Neuronal stem cell (in vitro differentiated cells): ENCODE data around the gene RNF38.

Source experiments
- DNase-seq: peaks from one replicate; pipeline ENCODE4 v3.0.0-alpha.2; 2013; ENCODE audit warnings: low spot score
- H2AFZ ChIP-seq: one replicate; pipeline ENCODE4 v1.6.1; 2013; ENCODE audit warnings: mild to moderate bottlenecking, low read length, inconsistent platforms
- H2AK5ac ChIP-seq: 2 replicates; pipeline ENCODE4 v1.6.1; 2013; ENCODE audit warnings: low read depth, mild to moderate bottlenecking, inconsistent platforms, low read length, moderate library complexity, mixed read lengths
- H2BK120ac ChIP-seq: 2 replicates; pipeline ENCODE4 v1.6.1; 2013; ENCODE audit warnings: low read depth, mild to moderate bottlenecking, inconsistent platforms, low read length, moderate library complexity, mixed read lengths
- H2BK12ac ChIP-seq: one replicate; pipeline ENCODE4 v1.6.1; 2013; ENCODE audit warnings: low read length, inconsistent platforms
- H2BK15ac ChIP-seq: 2 replicates; pipeline ENCODE4 v1.6.1; 2013; ENCODE audit warnings: mild to moderate bottlenecking, low read length, inconsistent platforms, mixed read lengths
- H2BK5ac ChIP-seq: one replicate; pipeline ENCODE4 v1.6.1; 2013; ENCODE audit warnings: inconsistent platforms, mild to moderate bottlenecking, low read length, moderate library complexity
- H3K14ac ChIP-seq: one replicate; pipeline ENCODE4 v1.6.1; 2013; ENCODE audit warnings: low read length, inconsistent platforms
- H3K18ac ChIP-seq: 2 replicates; pipeline ENCODE4 v1.6.1; 2013; ENCODE audit warnings: low read length, inconsistent platforms
- H3K23ac ChIP-seq: 2 replicates; pipeline ENCODE4 v1.6.1; 2013; ENCODE audit warnings: low read depth, mild to moderate bottlenecking, mixed read lengths, low read length, inconsistent platforms; ENCODE audit not compliant: poor library complexity
- H3K27ac ChIP-seq: replicated peaks from 3 replicates; pipeline ENCODE4 v1.5.1; 2013; ENCODE audit warnings: low read length, inconsistent platforms
- H3K27me3 ChIP-seq, 3 experiments: 2 replicates each; pipeline ENCODE4 v1.6.1; 2013; ENCODE audit warnings: low read length in 3 of 3, mild to moderate bottlenecking in 2 of 3, inconsistent platforms in 1 of 3, low read depth in 1 of 3, mixed read lengths in 1 of 3, moderate library complexity in 1 of 3; ENCODE audit not compliant: control insufficient read depth in 3 of 3, insufficient read depth in 3 of 3
- H3K36me3 ChIP-seq, 2 donors: replicated peaks in 1 of 2; 2 replicates each; pipeline ENCODE4 v1.6.1; 2013; ENCODE audit warnings: low read length in 2 of 2; ENCODE audit not compliant: control insufficient read depth in 2 of 2, insufficient read depth in 2 of 2
- H3K4ac ChIP-seq: 2 replicates; pipeline ENCODE4 v1.6.1; 2013; ENCODE audit warnings: inconsistent platforms, mild to moderate bottlenecking, low read length, moderate library complexity
- H3K4me1 ChIP-seq, 2 donors: 1 replicate in 1 of 2; 2 replicates in 1 of 2; pipeline ENCODE4 v1.6.1; 2013; ENCODE audit warnings: low read length in 2 of 2, low read depth in 1 of 2; ENCODE audit not compliant: control insufficient read depth in 2 of 2, insufficient read depth in 1 of 2
- H3K4me2 ChIP-seq: one replicate; pipeline ENCODE4 v1.6.1; 2013; ENCODE audit warnings: mild to moderate bottlenecking, low read length, inconsistent platforms; ENCODE audit not compliant: insufficient read depth, poor library complexity, severe bottlenecking
- H3K4me3 ChIP-seq, 2 donors: 2 replicates each; pipeline ENCODE4 v1.5.1; 2013; ENCODE audit warnings: low read length in 2 of 2, mild to moderate bottlenecking in 2 of 2, inconsistent platforms in 1 of 2, moderate library complexity in 1 of 2
- H3K79me1 ChIP-seq: one replicate; pipeline ENCODE4 v1.6.1; 2013; ENCODE audit warnings: low read depth, mild to moderate bottlenecking, inconsistent platforms, low read length, moderate library complexity
- H3K9ac ChIP-seq: one replicate; pipeline ENCODE4 v1.6.1; 2013; ENCODE audit warnings: mild to moderate bottlenecking, low read depth, low read length, inconsistent platforms; ENCODE audit not compliant: poor library complexity
- H3K9me3 ChIP-seq, 2 donors: replicated peaks in 1 of 2; 2 replicates each; pipeline versions ENCODE3 to v1.6.1; 2013; ENCODE audit warnings: low read length in 2 of 2, mild to moderate bottlenecking in 2 of 2, inconsistent platforms in 1 of 2, low read depth in 1 of 2, mixed read lengths in 1 of 2, moderate library complexity in 1 of 2; ENCODE audit not compliant: control insufficient read depth in 2 of 2, insufficient read depth in 1 of 2
- H4K8ac ChIP-seq: one replicate; pipeline ENCODE4 v1.6.1; 2013; ENCODE audit warnings: low read depth, mild to moderate bottlenecking, inconsistent platforms, low read length, moderate library complexity
- H4K91ac ChIP-seq: one replicate; pipeline ENCODE4 v1.6.1; 2013; ENCODE audit warnings: low read length, low read depth, mild to moderate bottlenecking, inconsistent platforms; ENCODE audit not compliant: poor library complexity
- WGBS, 2 donors: extraction: QIAGEN DNeasy Blood & Tissue Kit; methylation state at CpG; one replicate each; pipeline ENCODE4 v1.1.7; 2013; ENCODE audit warnings: missing lambda C conversion rate in 2 of 2, mixed read lengths in 1 of 2; ENCODE audit not compliant: insufficient read length in 2 of 2, insufficient replicate concordance in 1 of 2; ENCODE audit errors: extremely low coverage in 2 of 2; 5-methylcytosine and 5-hydroxymethylcytosine counted together

RNF38 gene

DNA sequence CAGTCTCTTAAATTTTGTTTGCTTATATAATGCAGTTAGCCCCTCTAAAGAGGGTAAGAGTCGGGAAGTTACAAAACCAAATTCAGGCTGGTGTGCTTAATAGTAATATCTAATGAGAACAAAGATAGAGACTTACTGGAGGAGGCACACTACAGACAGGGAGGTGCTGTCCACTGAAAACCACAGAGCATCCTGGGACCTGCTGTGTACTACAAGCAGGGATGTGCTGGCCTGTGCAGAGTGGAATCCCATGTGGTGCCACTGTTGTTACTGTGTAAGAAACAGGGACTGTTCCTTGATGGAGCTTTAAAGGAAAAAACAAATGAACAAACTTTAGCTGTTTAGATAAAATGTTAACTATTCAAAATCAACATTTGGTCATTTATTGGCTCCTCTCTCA is 42.4 kb downstream of the RNF38 start:
- H3K36me3 ChIP-seq: peaks cover 9 to 95% of the 10 kb centered on the region in 2 donors
- H2BK120ac ChIP-seq: no peak overlapping the region
- H2BK15ac ChIP-seq: no peak overlapping the region
- H2AK5ac ChIP-seq: no peak overlapping the region
- no peak overlapping the region for H3K23ac ChIP-seq
- H3K4ac ChIP-seq: no peak overlapping the region
- no peak overlapping the region for H4K91ac ChIP-seq
- H3K4me3 ChIP-seq: no peak overlapping the region
- no peak overlapping the region for H2BK12ac ChIP-seq
- no peak overlapping the region for H3K18ac ChIP-seq
- DNase-seq: no peak
- H2AFZ ChIP-seq: no peak overlapping the region
- H3K4me2 ChIP-seq: no peak overlapping the region
- no peak overlapping the region for H3K9ac ChIP-seq
- no peaks in the 10 kb centered on the region for H3K27me3 ChIP-seq
- no peaks in the 10 kb centered on the region for H3K79me1 ChIP-seq
- H3K4me1 ChIP-seq: no peaks in the 10 kb centered on the region
- H3K14ac ChIP-seq: no peak overlapping the region
- WGBS, 2 donors: no CpG with 5 or more reads among the region's 1 CpG
- no peaks in the 10 kb centered on the region for H3K9me3 ChIP-seq
- H2BK5ac ChIP-seq: no peak overlapping the region
- no peak overlapping the region for H3K27ac ChIP-seq
- H4K8ac ChIP-seq: no peak overlapping the region

GRCh38 chr9:36346569-36346968 is 53.5 kb downstream of the RNF38 start:
- Histone ChIP-seq H2BK5ac (no peak overlapping the region), H2AK5ac (no peak overlapping the region), H2BK15ac (no peak overlapping the region), H3K9ac (no peak overlapping the region), H3K4me2 (no peak overlapping the region), H3K4ac (no peak overlapping the region), H2BK12ac (no peak overlapping the region), H3K4me1 (no peaks in the 10 kb centered on the region), H3K27me3 (no peaks in the 10 kb centered on the region), H3K36me3 (peaks cover 28 to 99% of the 10 kb centered on the region in 2 donors), H2AFZ (no peak overlapping the region), H3K27ac (no peak overlapping the region), H3K79me1 (peaks cover 2% of the 10 kb centered on the region), H3K4me3 (no peak overlapping the region), H4K8ac (no peak overlapping the region), H3K9me3 (peaks cover 0 to 12% of the 10 kb centered on the region in 2 donors), H3K23ac (no peak overlapping the region), H3K18ac (no peak overlapping the region), H4K91ac (no peak overlapping the region), H2BK120ac (no peak overlapping the region), H3K14ac (no peak overlapping the region)
- no peak for DNase-seq
- no CpG with 5 or more reads among the region's 3 CpGs for WGBS, 2 donors

DNA sequence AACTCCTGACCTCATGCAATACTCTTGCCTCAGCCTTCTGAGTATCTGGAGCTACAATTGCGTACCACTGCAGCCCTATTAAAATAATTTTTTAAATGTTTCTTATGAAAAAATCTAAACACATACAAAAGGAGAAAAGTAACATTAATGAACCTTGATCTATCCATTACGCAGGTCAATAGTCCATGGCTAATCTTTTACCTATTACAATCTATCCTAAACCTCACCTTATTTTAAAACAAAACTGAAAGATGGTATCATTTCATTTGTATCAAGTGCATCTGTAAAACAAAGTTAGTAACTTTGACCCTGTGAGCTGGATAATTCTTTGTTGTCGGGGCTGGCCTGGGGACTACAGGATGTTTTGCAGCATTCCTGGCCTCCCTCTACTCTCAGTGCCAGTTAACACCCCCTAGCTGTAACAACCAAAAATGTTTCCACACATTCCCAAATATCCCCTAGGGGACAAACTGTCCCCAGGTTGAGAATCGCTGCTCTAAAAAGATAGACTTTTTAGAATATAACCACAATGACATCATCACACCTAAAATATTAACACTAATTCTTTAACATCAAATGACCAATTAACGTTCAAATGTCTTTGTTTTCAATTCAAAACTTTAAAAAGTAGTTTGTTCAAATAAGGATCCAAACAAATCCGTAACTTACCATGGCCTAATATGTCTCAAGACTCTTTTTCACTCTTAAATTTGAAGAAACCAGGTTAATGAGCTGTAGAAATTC is 54.8 kb downstream of the RNF38 start:
- no peaks in the 10 kb centered on the region for H3K27me3 ChIP-seq
- no peak overlapping the region for H2BK5ac ChIP-seq
- H3K4me2 ChIP-seq: no peak overlapping the region
- H4K8ac ChIP-seq: no peak overlapping the region
- no peak overlapping the region for H2BK12ac ChIP-seq
- no peak overlapping the region for H3K18ac ChIP-seq
- no peak overlapping the region for H3K9ac ChIP-seq
- H3K36me3 ChIP-seq: peaks cover 29 to 99% of the 10 kb centered on the region in 2 donors
- H3K27ac ChIP-seq: no peak overlapping the region
- WGBS, 2 donors: 100% methylated on average over 1 of the region's 6 CpGs; no CpG with 5 or more reads in 1 of the 2 donors
- no peak overlapping the region for H2BK120ac ChIP-seq
- peaks cover 2% of the 10 kb centered on the region for H3K79me1 ChIP-seq
- no peak for DNase-seq
- H4K91ac ChIP-seq: no peak overlapping the region
- H2AK5ac ChIP-seq: no peak overlapping the region
- peaks cover 0 to 12% of the 10 kb centered on the region in 2 donors for H3K9me3 ChIP-seq
- no peak overlapping the region for H2AFZ ChIP-seq
- no peak overlapping the region for H3K14ac ChIP-seq
- no peak overlapping the region for H3K4ac ChIP-seq
- no peak overlapping the region for H3K23ac ChIP-seq
- H2BK15ac ChIP-seq: no peak overlapping the region
- no peak overlapping the region for H3K4me3 ChIP-seq
- no peaks in the 10 kb centered on the region for H3K4me1 ChIP-seq

DNA sequence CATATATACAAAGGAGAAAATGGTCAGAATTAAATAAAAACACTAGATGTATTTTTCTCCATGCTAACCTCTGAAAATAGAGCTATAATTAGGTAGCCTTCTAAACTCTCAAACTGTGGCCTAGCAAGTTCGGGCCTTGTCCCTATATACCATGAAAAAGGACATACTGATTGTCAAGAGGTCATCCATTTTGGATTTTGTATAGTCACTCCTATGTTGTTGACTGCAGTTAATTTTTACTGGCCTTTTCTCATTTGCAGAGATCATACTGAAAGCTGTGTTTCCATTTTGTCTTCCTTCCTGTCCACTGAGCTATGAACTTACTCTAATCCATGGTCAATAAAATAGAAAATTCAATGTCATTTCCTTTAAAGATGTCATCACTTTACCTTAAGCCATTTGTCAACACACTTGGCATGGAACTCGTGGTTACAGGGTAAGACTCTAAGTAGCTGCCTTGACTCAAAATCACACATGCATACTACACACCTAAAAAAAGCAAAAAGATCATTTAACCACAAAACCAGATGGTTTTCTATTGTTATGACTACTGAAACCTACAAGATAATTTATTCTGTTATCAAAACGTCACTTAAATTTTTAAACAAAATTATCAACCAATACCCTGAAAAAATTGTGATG is 58.0 kb downstream of the RNF38 start:
- no peak overlapping the region for H3K9ac ChIP-seq
- H3K14ac ChIP-seq: no peak overlapping the region
- H3K4me1 ChIP-seq: no peaks in the 10 kb centered on the region
- no peak overlapping the region for H3K23ac ChIP-seq
- H2AK5ac ChIP-seq: no peak overlapping the region
- no peak overlapping the region for H2BK120ac ChIP-seq
- no peak overlapping the region for H4K91ac ChIP-seq
- H2AFZ ChIP-seq: no peak overlapping the region
- H3K18ac ChIP-seq: no peak overlapping the region
- no peak overlapping the region for H4K8ac ChIP-seq
- H3K36me3 ChIP-seq: peaks cover 28 to 99% of the 10 kb centered on the region in 2 donors
- H3K9me3 ChIP-seq: peaks cover 0 to 12% of the 10 kb centered on the region in 2 donors
- no peak overlapping the region for H3K4me3 ChIP-seq
- 100% methylated on average over 1 of the region's 3 CpGs; no CpG with 5 or more reads in 1 of the 2 donors for WGBS, 2 donors
- no peak overlapping the region for H3K27ac ChIP-seq
- peaks cover 2% of the 10 kb centered on the region for H3K79me1 ChIP-seq
- H3K4me2 ChIP-seq: no peak overlapping the region
- no peak for DNase-seq
- no peak overlapping the region for H2BK15ac ChIP-seq
- no peaks in the 10 kb centered on the region for H3K27me3 ChIP-seq
- no peak overlapping the region for H2BK5ac ChIP-seq
- H2BK12ac ChIP-seq: no peak overlapping the region
- no peak overlapping the region for H3K4ac ChIP-seq
